Effector memory CD4-positive, alpha-beta T cell (primary cell): ENCODE data around the gene RNF182.

ENCODE experiments used
- DNase-seq, 3 donors: peaks; one replicate each; pipeline ENCODE4 v3.0.0-alpha.2; 2020
- H3K27ac ChIP-seq: 2 replicates; pipeline ENCODE4 v1.7.0; 2013; ENCODE audit warnings: mild to moderate bottlenecking, low read length, moderate library complexity; ENCODE audit not compliant: insufficient read depth, poor library complexity, severe bottlenecking
- H3K27me3 ChIP-seq: replicated peaks from 2 replicates; pipeline ENCODE4 v1.7.0; 2013; ENCODE audit warnings: mild to moderate bottlenecking, low read length; ENCODE audit not compliant: insufficient read depth, control insufficient read depth, poor library complexity, severe bottlenecking
- H3K36me3 ChIP-seq: 2 replicates; pipeline ENCODE4 v1.7.0; 2013; ENCODE audit warnings: mild to moderate bottlenecking, low read length, moderate library complexity; ENCODE audit not compliant: control insufficient read depth, insufficient read depth
- H3K4me1 ChIP-seq: 2 replicates; pipeline ENCODE4 v1.7.0; 2013; ENCODE audit warnings: low read length, mild to moderate bottlenecking; ENCODE audit not compliant: control insufficient read depth, insufficient read depth, poor library complexity, severe bottlenecking
- H3K4me3 ChIP-seq: 2 replicates; pipeline ENCODE4 v1.7.0; 2013; ENCODE audit warnings: low read length, low read depth, mild to moderate bottlenecking; ENCODE audit not compliant: insufficient read depth, poor library complexity, severe bottlenecking
- H3K9me3 ChIP-seq: 2 replicates; pipeline ENCODE4 v1.7.0; 2013; ENCODE audit warnings: mild to moderate bottlenecking, low read length, moderate library complexity; ENCODE audit not compliant: control insufficient read depth

The RNF182 gene

GRCh38 chr6:13993416-13993815 is 68.7 kb downstream of the RNF182 start:
- Histone ChIP-seq H3K27ac (no peak overlapping the region), H3K9me3 (no peaks in the 10 kb centered on the region), H3K4me1 (no peaks in the 10 kb centered on the region), H3K27me3 (peaks cover 3% of the 10 kb centered on the region), H3K4me3 (no peak overlapping the region), H3K36me3 (no peaks in the 10 kb centered on the region)
- DNase-seq = no peak

DNA sequence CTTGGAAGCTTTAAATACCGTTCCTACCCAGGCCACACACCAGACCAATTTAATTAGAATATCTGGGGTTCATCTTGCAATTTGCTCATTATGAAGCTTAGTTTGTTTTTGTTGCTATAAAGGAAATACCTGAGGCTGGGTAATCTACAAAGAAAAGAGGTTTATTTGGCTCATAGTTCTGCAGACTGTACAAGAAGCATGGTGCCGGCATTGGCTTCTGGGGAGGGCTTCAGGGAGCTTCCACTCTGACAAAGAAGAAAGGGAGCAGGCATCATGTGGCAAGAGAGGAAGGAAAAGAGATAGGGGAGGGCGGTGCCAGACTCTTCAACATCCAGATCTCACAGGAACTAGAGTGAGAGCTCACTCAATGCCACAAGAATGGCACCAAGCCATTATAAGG is 73.6 kb downstream of the RNF182 start:
- Histone ChIP-seq H3K4me3 (no peak overlapping the region), H3K4me1 (no peaks in the 10 kb centered on the region), H3K9me3 (no peaks in the 10 kb centered on the region), H3K27me3 (peaks cover 3% of the 10 kb centered on the region), H3K36me3 (no peaks in the 10 kb centered on the region), H3K27ac (no peak overlapping the region)
- no peak for DNase-seq

- no peak overlapping the region for H3K27ac ChIP-seq
- no peak overlapping the region for H3K4me3 ChIP-seq
- DNase-seq = no peak
These were observed 76.1 kb downstream of the RNF182 start for GRCh38 chr6:14000901-14001300.

DNA sequence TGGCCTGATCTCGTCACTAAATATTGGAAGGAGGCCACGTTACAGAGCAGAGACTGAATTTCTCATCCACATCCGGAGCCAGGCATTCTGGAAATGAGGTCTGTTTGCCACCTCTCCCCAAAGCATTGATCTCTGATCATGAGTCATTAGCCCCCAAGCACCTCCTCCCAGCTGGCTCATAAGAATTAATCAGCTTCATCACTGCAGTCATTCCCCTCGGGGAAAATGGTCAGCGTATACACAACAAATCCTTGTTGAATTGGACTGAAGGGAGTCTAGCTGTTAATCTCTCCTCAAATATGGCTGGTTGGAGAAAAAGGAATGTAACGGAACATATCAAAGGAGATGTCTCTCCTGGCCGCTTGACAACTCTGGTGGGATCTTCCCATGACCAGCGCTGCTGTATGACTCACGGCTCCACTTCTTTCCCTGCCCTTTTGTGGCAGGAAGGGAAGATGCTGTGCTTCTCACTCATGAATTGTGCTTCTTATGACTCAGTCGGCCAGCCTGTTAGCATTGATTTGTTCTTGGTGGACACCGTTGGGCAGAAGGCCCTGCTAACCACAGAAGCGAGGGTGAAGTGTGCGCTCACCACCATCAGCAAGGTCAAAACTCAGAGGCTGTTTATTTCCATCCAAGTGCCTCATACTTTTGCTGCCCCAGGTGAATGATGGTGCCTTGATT is 76.7 kb downstream of the RNF182 start:
- Histone ChIP-seq H3K27ac (no peak overlapping the region), H3K4me3 (no peak overlapping the region), H3K4me1 (no peaks in the 10 kb centered on the region), H3K9me3 (no peaks in the 10 kb centered on the region), H3K27me3 (no peaks in the 10 kb centered on the region), H3K36me3 (no peaks in the 10 kb centered on the region)
- no peak for DNase-seq

More at GRCh38 chr6:14000901-14001300, 76.1 kb downstream of the RNF182 start:
- Histone ChIP-seq H3K27me3 (no peaks in the 10 kb centered on the region), H3K36me3 (no peaks in the 10 kb centered on the region), H3K9me3 (no peaks in the 10 kb centered on the region), H3K4me1 (no peaks in the 10 kb centered on the region)

- no peaks in the 10 kb centered on the region for H3K36me3 ChIP-seq
- no peaks in the 10 kb centered on the region for H3K9me3 ChIP-seq
- no peak for DNase-seq
- H3K4me3 ChIP-seq = no peak overlapping the region
- H3K27me3 ChIP-seq = no peaks in the 10 kb centered on the region
- no peaks in the 10 kb centered on the region for H3K4me1 ChIP-seq
- no peak overlapping the region for H3K27ac ChIP-seq
These were observed 77.6 kb downstream of the RNF182 start for GRCh38 chr6:14002176-14002947.

DNA sequence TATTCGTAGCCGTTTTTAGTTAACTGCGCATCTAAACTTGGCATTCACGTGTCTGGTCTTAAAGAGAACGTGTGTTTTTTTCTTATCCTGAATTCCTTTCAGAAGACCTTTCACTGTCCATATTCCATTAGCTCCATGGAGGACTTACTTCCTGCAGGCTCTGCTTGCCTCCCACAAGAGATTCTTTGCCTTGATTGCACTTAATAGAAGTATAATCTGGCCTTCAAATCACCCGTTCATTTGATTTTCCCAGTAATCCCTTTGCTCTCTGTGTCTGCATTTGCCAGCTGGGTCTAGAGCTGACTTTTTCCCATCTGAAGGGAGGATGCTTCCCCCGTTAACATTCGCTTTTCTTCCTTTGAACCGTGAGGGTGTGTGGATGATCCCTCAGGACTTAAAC is 79.5 kb downstream of the RNF182 start:
- Histone ChIP-seq H3K27ac (no peak overlapping the region), H3K4me1 (no peaks in the 10 kb centered on the region), H3K9me3 (no peaks in the 10 kb centered on the region), H3K4me3 (no peak overlapping the region), H3K36me3 (no peaks in the 10 kb centered on the region), H3K27me3 (no peaks in the 10 kb centered on the region)
- DNase-seq = no peak

DNA sequence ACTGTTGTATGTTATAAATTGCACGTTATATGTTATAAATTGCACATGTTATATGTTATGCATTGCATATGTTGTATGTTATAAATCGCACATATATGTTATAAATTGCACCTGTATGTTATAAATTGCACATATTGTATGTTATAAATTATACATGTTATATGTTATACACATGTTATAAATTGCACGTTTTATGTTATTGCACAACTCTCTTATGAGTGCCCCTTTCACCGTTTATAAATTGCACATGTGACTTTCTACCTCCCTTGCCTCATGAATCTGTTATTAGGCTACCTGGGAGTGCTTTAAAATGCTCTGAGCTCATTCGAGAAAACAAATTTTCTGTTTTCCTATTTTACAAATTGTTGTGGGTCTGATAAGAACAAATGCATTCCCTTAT is 84.1 kb downstream of the RNF182 start:
- DNase-seq = no peak
- H3K27ac ChIP-seq = no peak overlapping the region
- no peak overlapping the region for H3K4me3 ChIP-seq
- no peaks in the 10 kb centered on the region for H3K27me3 ChIP-seq
- no peaks in the 10 kb centered on the region for H3K36me3 ChIP-seq
- H3K9me3 ChIP-seq = no peaks in the 10 kb centered on the region
- H3K4me1 ChIP-seq = no peaks in the 10 kb centered on the region

DNA sequence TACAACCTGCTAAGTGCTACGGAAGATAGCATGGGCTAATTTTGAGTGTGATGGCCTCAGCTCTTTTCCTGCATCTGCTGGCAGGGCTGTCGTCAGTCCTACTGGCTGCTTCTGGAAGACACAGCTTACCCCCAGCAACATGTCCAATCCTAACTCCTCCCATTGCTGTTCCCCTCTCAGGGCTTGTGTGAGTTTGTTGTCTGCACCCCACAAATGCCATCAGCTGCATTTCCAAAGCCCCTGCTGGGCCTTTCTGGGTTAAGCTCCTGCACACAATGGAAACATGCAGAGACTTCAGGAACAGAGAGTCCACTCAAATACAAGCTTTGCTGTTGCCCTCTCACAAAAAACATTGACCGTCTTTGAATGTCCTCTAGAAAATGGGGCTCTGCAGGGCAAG is 84.7 kb downstream of the RNF182 start:
- no peak for DNase-seq
- H3K4me1 ChIP-seq = no peaks in the 10 kb centered on the region
- no peak overlapping the region for H3K4me3 ChIP-seq
- no peak overlapping the region for H3K27ac ChIP-seq
- H3K27me3 ChIP-seq = no peaks in the 10 kb centered on the region
- no peaks in the 10 kb centered on the region for H3K36me3 ChIP-seq
- no peaks in the 10 kb centered on the region for H3K9me3 ChIP-seq

DNA sequence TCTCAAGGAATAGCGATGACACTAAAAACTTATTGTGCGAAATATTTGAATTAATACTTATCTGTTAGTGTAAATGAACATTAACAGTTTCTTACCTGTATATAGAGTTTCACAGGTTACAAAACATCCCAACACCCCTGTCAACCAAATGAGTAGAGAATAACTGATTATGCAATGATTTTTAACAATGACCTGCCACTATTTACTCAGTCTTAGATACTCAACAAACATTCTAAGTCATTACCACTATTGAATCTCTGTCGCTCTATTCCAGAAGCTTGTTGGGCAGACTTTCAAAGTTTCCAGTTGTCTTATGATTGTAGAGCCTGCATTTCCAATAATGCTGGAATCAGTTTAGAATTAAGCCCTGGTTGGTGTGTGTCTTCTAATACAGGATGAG is 85.5 kb downstream of the RNF182 start:
- DNase-seq = no peak
- H3K36me3 ChIP-seq = no peaks in the 10 kb centered on the region
- no peaks in the 10 kb centered on the region for H3K4me1 ChIP-seq
- no peak overlapping the region for H3K4me3 ChIP-seq
- no peaks in the 10 kb centered on the region for H3K9me3 ChIP-seq
- H3K27ac ChIP-seq = no peak overlapping the region
- no peaks in the 10 kb centered on the region for H3K27me3 ChIP-seq

- Histone ChIP-seq H3K27ac (no peak overlapping the region), H3K36me3 (no peaks in the 10 kb centered on the region), H3K27me3 (no peaks in the 10 kb centered on the region), H3K4me3 (no peak overlapping the region), H3K9me3 (no peaks in the 10 kb centered on the region), H3K4me1 (no peaks in the 10 kb centered on the region)
- DNase-seq = no peak
These were observed 87.7 kb downstream of the RNF182 start for GRCh38 chr6:14012313-14013030.
